GM23338 (cell line): Measurements from ENCODE around the gene OR51D1.

Experiments
- EZH2 ChIP-seq: fragments of 200-600 bp; sonication (generic); IDR thresholded peaks from one replicate; pipeline ENCODE4 v1.8.0; 2017; ENCODE audit warnings: antibody characterized with exemption, mild to moderate bottlenecking, low read depth; ENCODE audit not compliant: unreplicated experiment
- POLR2AphosphoS5 ChIP-seq: IDR thresholded peaks from 2 replicates; pipeline ENCODE4 v1.6.1; 2016; ENCODE audit warnings: antibody characterized with exemption, low read depth
- TF ChIP-seq, protein P1 (sequence below), 2 experiments: fragments of 200-600 bp in 1 of 2; sonication (generic) in 1 of 2; conservative IDR thresholded peaks; 2 replicates each; pipeline versions ENCODE4 v1.5.1 to v1.6.1; 2016 to 2017; ENCODE audit warnings: antibody characterized with exemption in 2 of 2, low read depth in 2 of 2, mild to moderate bottlenecking in 2 of 2, moderate library complexity in 1 of 2

DNA sequence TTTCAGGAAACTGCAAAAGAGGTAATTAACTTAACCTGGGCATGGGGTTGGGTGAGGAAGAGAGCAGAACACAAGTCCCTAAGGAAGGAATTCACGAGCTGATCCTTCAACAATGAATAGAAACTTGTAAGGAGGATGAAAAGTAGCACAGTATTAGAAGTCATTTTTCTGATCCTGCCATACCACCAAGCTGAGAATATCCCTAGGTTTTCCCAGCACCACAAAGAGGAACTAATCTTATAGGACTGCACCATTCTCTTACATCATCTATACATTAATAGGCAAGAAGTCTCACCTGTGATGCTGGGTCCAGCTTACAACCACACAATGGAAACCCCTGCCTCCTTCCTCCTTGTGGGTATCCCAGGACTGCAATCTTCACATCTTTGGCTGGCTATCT lies 43.5 kb upstream of the OR51D1 start, which contains the start of gene OR52I1:
- TF ChIP-seq, protein P1, sequence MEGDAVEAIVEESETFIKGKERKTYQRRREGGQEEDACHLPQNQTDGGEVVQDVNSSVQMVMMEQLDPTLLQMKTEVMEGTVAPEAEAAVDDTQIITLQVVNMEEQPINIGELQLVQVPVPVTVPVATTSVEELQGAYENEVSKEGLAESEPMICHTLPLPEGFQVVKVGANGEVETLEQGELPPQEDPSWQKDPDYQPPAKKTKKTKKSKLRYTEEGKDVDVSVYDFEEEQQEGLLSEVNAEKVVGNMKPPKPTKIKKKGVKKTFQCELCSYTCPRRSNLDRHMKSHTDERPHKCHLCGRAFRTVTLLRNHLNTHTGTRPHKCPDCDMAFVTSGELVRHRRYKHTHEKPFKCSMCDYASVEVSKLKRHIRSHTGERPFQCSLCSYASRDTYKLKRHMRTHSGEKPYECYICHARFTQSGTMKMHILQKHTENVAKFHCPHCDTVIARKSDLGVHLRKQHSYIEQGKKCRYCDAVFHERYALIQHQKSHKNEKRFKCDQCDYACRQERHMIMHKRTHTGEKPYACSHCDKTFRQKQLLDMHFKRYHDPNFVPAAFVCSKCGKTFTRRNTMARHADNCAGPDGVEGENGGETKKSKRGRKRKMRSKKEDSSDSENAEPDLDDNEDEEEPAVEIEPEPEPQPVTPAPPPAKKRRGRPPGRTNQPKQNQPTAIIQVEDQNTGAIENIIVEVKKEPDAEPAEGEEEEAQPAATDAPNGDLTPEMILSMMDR (conservative IDR thresholded peaks at IDR 0.05; ENCODE audit: low read depth in 2 of 2), result no peak
- TF ChIP-seq POLR2AphosphoS5, result no peak
- TF ChIP-seq EZH2, result no peak
